Nucleus accumbens (tissue), 56 donors: ENCODE measurements around the gene ANKRD22.
A peak's percentile ranks its signal among the peaks of the same experiment; 100 is the strongest.
"Not testable (repeated sequence)": the region's sequence is repeated elsewhere in the genome, so short reads cannot be mapped to it uniquely, and the experiment has no call there.

Experiments used
- DNase-seq, 56 donors: peaks; one replicate each; lab custom pipeline; 2025; lab: John Stamatoyannopoulos, UW

Gene ANKRD22

DNA sequence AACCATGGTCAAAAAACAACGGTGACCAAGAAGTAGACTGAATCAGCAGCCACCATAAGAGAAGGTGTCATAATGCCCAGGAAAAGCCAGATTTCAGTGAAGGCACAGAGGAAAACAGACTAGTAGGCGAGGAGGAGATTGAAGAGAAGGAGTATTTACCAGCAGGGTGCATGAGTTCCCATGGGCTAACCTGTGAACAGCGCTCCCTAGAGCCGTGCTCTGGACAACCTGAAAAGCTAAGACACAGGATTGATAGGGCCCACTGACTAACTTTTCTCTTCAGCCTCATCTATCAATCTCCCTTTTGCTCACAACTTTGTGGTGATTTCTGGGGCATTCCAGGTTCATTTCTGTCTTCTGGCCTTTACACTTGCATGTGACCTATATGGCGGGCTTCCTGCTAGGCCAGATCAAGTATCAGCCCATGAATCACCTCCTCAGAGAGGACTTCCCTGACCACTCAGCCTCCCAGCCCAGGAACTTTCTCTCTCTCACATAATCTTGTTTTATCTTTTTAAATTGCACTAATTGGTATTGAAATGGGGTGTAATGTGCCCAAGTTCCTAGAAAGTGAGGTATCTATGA lies 12.8 kb downstream of the ANKRD22 start:
- no peak for DNase-seq

DNA sequence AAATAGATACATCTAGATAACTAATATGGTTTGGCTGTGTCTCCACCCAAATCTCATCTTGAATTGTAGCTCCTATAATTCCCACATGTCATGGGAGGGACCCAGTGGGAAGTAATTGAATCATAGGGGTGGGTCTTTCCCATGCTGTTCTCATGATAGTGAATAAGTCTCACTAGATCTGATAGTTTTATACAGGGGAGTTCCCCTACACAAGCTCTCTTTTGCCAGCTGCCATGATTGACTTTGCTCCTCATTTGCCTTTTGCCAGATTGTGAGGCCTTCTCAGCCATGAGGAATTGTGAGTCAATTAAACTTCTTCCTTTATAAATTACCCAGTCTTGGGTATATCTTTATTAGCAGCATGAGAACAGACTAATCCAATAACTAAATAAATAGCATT lies 14.0 kb downstream of the ANKRD22 start:
- DNase-seq, result not testable (repeated sequence)

DNA sequence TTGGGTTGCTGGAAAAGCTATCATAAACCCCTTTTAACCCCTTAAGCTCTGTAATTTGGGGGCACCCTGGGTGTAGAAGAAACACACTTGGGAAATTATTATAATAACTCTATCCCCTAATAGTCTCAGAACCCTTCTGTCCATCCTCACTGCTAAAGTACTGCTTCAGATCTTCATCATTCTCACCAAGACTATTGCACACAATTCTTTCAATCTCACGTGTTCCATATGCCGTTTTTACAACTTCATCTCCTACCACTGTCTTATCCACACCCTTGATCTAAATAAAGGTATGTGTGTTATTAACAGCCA lies 15.8 kb downstream of the ANKRD22 start:
- no peak for DNase-seq

DNA sequence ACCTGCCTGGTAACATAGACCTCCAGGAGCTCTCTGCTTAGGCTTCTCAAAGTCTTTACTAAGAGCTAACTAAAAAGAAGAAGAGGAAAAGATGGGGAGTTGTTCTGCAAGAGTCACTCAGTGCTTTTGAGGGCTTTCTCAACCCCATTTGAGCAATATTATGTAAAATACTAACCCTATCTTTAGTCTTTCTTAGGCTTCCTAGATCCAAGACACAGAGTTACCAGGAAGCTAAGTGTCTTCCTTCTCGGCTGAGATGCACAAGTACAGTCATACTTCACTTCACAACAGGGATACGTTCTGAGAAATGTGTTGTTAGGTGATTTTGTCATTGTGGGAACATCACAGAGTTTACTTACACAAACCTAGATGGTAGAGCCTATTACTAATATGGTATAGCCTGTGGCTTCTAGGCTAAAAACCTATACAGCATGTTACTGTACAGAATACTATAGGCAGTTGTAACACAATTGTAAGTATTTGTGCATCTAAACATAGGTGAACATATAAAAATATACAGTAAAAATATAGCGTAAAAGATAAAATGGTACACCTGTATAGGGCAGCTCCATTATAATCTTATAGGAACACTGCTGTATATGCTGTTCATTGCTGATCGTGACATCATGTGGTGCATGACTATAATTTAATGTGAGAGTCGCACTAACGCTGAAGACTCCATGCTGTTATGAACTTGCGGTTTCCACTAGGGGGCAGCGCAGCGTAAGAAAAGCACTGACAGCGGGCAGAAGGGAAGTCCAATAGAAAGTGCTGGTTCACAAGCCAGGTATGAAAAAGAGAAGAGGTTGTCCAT lies 16.3 kb downstream of the ANKRD22 start:
- DNase-seq, result peak in 53 of 56 donors; percentile 3 to 86 (median 48)

DNA sequence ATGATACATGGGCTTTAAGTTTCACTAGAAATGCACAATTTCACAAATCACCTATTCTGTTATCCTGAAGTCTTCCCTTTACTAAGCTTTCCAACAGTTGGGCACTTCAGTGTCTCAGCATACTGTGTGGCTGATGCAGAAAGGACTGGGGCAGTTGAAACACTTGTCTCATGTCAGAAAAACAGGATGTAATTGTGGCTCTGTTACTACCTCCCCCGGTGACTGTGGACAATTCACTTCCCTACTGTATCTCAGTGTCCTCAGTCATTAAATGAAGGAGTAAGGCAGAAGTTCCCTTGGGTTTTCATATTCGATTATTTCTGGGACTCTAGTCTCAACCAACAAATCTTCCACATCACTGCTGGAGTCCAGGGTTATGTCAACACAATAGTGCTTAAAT lies 17.9 kb downstream of the ANKRD22 start:
- DNase-seq, result no peak

DNA sequence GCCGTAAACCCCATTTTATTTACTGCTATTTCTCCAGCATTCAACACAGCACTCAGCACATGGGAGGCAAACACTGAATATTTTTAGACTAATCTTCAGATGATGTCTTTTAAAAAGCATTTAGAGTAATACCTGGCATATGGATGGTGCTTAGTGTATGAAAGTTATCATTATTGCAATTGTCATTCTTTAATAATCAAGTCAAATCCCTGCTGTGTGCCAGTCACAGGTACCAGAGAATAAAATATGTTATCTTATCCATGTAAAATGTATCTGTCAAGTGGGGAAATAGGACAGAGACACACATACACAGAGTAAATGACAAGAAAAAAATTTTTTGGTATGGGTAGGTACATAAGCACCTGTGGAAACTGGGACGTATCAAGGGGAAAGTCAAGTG lies 18.5 kb downstream of the ANKRD22 start:
- no peak for DNase-seq

DNA sequence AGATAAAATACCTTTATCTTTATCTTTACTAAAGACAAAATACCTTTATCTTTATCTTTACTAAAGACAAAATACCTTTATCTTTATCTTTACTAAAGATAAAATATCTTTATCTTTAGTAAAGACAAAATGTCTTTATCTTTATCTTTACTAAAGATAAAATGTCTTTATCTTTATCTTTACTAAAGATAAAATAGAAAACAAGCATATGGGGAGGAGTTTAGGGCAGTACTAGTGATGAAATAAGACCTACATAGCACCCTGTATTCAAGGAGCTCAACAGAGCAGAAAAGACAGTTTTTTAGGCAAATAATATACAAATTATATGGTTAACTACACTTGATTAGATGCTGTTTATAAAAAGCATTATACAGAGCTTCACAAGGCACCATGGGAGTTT lies 19.3 kb downstream of the ANKRD22 start:
- DNase-seq, result no peak

DNA sequence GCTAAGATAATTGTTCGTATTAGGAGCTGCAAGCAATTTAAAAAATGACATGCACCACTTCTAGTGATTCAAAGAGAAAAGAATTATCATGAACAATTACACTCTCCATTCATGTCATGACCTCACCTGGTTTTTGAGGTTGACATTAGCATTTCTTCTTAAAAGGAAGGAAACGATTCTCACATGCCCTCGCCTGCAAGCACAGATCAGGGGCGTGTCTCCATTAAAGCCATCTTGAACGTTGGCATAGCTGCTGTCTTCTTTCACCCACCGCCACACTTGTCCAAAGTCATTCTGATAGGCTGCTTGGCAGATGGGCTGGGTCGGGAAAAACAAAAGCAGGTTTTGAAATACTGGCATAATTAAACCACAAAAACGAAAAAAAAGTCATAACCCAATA lies 19.9 kb downstream of the ANKRD22 start:
- DNase-seq, result no peak

DNA sequence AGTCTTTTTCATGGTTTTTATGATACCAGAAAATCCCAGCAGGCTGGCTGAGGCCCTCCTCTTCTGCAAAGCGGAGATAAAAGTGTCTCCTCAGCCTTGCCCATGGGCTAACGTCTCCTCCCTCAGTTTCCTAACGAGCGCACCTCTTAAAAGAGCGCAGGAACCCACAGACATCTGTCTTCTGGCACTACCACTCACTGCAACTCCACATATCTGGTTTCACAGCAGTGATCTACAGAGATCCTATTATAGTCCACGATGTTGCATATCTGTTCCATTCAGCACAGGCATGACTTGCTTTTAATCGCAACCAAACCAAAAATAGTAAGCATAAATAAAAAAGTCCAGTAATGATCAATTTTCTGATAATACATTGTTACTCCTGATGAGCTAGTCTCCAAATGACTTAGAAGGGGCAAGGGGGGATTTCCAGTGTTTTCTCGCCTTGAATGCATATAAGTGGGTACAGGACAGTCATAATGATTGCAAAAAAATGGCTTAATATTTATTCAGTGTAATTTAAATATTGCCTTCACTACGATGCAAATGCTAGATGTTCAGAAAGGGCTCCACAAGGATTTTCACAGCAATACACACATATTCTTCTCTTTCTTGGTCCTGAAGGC lies 20.9 kb downstream of the ANKRD22 start:
- no peak for DNase-seq

DNA sequence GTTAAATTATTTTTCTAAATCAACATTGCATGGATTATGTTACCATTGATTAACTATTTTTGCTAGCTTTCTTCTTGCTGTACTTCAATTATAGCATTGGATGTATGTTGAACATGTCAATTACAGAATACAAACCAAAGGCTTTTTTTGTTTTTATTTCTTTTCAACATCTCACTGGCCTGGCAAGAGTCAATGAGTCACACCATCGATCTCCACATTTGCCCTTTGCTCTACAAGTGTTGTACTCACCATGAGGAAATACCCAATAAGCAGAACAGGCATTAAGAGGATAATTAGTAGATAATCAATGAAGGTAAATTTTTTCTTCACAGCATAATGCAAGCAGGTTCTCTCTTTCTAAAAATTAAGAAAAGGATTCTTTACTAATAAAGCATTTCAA lies 23.3 kb downstream of the ANKRD22 start:
- no peak for DNase-seq

DNA sequence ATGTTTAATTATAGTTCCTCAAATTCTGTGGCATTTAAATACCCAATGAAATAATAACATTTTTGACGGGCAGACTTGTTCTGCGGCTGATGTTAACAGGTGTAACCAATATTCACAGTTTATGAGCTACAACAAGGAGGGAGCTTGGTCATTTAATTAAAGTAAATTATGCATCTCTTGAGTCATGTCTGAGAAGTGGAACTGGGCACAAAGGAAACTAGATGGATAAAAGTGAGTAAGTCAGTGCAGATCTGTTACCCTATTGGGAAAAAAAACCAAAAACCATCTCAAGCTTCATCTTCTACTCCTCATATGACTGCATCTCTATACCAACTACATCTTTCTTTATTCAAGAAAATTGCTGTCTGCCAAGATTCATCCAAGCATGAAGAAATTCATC lies 24.0 kb downstream of the ANKRD22 start:
- no peak for DNase-seq

DNA sequence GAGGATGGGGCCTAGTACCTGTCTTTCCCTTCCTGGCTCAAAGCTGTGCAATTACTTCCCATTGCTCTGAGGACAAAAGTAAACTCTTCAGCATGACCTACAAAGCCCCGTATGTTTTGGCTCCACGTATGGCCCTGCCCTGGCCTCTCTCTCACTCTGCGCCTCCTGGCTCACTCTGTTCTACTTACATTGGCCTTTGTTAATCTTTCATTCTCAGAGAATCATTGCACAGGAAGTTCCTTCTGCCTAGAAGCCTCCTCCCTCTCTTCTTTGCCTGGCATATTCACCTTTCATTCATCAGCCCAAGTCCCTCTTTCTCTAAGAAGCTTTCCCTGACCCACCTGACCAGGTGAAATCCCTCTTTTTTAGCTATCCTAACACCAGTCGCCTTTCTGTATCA lies 25.3 kb downstream of the ANKRD22 start:
- DNase-seq, result no peak

DNA sequence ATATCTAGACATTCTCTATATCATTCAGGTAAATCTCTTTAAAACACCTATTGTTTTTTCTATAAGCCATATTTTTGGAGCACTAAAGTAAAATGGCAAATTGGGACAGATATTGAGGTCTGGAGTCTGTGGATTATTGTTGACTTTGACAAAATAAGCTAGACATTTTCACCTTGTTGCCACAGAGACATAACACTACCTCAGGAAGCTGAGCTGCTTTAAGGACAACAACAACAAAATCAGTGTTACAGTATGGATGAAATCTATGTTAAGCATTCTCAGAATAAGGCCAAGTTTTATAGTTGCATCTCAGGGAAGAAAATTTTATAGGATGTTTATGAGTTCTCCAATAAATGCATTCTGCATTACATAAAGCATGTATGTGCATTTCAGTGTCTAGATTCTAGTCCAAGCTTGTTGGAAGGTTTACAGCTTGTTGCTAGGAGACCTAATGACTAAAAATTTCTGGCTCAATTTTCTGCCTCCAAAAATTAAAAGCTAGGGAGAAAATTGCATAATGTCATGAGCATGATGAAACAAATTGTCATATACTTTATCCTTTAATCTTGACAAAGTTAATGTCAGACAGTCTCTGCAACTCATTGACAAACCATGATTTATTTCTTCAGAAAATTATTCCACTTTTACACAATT lies 30.8 kb downstream of the ANKRD22 start:
- DNase-seq, result no peak

DNA sequence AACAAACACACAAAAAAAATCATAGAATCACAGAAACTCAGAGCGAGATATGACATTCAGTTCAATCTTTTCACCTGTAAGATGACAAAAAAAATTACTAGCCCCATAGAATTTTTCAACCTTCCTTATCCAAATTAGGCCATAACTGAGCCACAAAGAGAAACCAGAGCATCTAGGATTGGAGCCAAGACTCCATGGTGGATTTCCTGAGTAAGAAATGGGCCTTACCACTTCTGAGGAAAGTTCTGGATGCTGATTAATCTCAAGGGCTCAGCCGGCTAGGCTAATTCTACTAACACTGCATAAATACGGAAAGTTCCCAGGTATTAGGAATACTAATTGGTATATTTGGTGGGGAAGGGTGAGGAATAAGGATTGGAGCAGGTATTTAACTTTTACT lies 32.4 kb downstream of the ANKRD22 start:
- DNase-seq, result no peak

DNA sequence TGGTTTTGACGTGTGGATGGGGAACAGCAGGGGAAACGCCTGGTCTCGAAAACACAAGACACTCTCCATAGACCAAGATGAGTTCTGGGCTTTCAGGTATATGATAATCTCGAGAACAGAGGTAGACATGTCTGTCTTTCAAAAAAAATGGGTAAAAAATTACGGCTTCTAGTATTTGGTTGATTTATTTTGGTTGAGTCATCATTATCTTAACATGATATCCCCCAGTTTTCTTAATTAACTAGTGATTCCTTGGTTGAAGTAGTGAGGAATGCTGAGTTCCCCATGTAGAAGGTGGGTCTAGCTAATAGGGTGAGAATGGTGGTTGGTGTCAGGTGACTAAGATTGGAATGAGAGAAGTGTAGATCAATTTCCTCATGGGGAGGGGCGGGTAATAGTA lies 38.4 kb downstream of the ANKRD22 start:
- DNase-seq, result no peak

DNA sequence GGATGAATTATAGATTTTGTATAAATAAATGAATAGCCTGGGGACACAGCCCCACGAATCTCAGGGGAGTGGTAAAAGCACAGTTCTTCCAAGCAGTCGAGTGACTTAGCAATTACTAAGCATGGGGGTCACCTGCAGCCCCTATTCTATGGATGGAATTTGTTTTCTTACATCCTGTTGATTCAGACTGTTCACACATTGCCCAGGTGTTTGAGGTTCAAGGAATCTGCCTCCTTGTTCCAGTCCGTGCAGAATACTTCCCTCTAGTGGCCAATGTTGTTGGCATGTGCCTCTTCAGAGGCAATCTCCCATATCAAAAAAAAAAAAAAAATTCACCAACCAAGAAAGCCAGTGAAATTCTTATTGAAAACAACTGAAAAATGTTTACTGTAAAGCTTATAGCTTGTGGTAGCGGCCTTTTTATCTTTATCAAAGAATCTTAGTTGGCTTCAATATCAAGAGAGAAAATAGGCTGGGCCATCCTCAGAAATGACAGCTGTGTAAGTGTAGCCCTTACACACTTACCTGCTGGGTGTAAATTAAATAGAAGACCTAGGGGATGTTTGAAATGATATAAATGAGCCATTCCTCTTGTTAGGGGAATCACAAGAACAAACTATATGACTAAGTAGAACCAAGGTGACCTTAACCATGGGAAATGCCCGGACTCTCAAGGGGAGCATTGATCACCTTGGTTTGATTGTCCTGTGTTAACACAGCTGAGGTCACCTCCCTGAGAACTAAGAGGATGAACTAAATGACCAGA lies 41.3 kb downstream of the ANKRD22 start:
- peak in 5 of 56 donors; percentile 4 to 19 (median 6) for DNase-seq

DNA sequence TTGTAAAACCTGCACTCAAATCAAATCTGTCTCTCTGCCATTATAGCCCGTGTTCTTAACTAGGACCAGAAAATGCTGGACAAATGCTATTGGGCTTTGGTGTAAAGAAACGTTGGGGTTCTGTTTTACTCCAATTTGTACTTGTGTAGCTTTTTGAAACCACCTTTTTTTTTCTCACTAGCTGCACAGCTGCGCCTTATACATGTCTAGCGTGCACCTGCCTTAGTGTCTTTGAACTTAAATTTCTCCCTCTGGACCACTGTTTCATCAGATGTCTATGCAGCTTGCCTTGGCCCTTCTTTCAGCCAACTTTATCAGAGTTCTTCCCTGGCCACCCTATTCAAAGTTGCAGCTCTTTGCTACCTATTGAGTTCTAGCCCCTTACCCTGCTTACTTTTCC lies 42.0 kb downstream of the ANKRD22 start:
- no peak for DNase-seq

DNA sequence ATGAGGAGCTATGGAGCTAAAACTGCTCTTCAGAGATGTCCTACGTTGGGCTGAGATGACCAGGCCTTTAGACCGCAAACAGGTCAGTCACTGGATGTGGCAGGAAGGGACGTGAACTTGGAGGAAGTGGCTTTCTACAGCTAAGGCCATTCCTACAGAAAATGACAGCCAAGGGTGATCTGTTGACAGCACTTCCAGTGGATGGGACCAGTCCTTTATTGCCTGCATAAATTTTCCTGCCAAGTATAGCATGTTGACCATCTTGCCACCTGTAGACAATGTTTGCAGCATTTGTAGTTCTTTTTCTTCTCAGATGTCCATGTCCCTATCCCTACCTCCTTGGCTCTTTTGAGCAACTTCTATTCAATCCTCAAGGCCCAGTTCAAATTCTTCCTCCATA lies 45.7 kb downstream of the ANKRD22 start:
- no peak for DNase-seq

DNA sequence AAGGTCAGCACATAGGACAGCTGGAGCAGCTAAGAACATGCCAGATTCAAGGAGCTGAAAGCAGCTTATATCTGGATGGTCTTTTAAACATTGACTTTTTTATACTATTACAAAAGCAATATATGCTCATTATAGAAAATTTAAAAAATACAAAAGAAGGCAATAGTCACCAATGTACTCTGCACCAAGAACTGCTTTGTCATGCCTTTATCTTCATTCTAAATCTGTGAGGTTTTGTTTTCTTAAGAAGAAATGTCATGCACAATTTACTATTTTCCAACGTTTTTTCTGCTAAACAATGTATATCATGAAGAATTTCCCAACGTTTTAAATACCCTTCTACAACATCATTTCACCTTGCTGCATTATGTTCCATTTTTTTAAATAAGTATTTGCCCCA lies 46.3 kb downstream of the ANKRD22 start:
- no peak for DNase-seq

DNA sequence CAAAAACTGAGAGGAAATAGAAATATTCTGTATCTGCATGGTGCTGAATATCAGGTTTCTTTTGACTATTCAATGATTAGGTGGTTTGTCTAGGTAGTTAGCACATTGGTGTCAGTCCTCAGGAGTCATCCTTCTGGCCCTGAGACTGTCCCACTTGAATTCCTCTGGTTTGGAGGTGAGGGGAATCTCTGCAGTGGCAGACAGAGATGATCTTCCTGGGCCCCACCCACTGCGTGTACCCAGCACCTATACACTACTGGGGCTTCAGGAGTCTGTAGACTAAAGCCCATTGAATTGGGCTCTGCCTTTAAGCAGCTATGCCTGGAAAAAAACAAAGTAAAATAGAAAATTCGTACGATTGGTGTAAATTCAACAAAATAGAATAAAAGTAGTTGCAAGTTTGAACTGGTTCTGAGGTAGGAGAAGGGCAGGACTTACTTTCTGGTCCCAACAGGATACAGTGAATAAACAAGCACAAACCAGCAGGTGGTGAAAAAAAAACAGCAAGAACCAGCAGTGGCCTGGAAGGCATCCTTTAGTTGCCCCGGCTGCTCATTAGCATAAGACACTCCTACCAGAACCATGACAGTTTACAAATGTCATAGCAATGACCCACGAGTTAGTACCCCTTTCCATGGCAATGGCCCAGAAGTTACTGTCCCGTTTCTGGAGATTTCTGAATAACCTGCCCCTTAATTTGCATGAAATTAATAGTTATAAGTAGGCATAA lies 47.4 kb downstream of the ANKRD22 start:
- DNase-seq, result no peak
